H1 (cell line): Measurements from ENCODE around the gene TUT4. TPM values are rescaled to one million over a fixed set of nuclear protein-coding genes. Genes with fewer than 3 reads are reported as not detected.

Experiments used
- CTCF ChIA-PET: fragments of 300-600 bp; sonication (Branson Sonifier 250); formaldehyde crosslinking; loops from one replicate; lab custom pipeline; 2021; ENCODE audit not compliant: partially characterized antibody; lab: Charles Lee
- POLR2A ChIA-PET: fragments of 300-600 bp; sonication (Branson Sonifier 250); formaldehyde crosslinking; loops from one replicate; lab custom pipeline; 2021; ENCODE audit warnings: inconsistent platforms; ENCODE audit not compliant: partially characterized antibody; lab: Charles Lee
- DNase-seq, 2 experiments: peaks; one replicate each; pipeline versions ENCODE4 v3.0.0 to v3.0.0-alpha.2; 2010 to 2022; ENCODE audit warnings: low spot score in 2 of 2, low read depth in 1 of 2, mixed read lengths in 1 of 2
- FAIRE-seq: peaks from 2 replicates; lab custom pipeline; 2011; peaks lifted over from hg19 to GRCh38; lab: Jason Lieb, UNC
- H2AFZ ChIP-seq: 2 replicates; pipeline ENCODE4 v1.8.1; 2012; ENCODE audit warnings: low read length, inconsistent platforms
- H2AK5ac ChIP-seq: 2 replicates; pipeline ENCODE4 v1.6.1; 2013; ENCODE audit warnings: low read depth, low read length
- H2BK120ac ChIP-seq: replicated peaks from 2 replicates; pipeline ENCODE3; 2013; ENCODE audit warnings: low read depth, low read length, inconsistent platforms
- H2BK12ac ChIP-seq: 2 replicates; pipeline ENCODE4 v1.6.1; 2013; ENCODE audit warnings: low read depth, low read length
- H2BK15ac ChIP-seq: 2 replicates; pipeline ENCODE4 v1.6.1; 2013; ENCODE audit warnings: low read length
- H2BK20ac ChIP-seq: 2 replicates; pipeline ENCODE4 v1.6.1; 2013; ENCODE audit warnings: low read length
- H2BK5ac ChIP-seq: 2 replicates; pipeline ENCODE4 v1.6.1; 2013; ENCODE audit warnings: low read depth, low read length
- H3K14ac ChIP-seq: 2 replicates; pipeline ENCODE4 v1.6.1; 2013; ENCODE audit warnings: inconsistent platforms; ENCODE audit not compliant: insufficient read length
- H3K18ac ChIP-seq: 2 replicates; pipeline ENCODE4 v1.6.1; 2013; ENCODE audit warnings: low read length; ENCODE audit errors: extremely low read depth
- H3K23ac ChIP-seq: 2 replicates; pipeline ENCODE4 v1.6.1; 2013; ENCODE audit warnings: inconsistent platforms; ENCODE audit not compliant: insufficient read length
- H3K23me2 ChIP-seq: 2 replicates; pipeline ENCODE4 v1.6.1; 2013; ENCODE audit warnings: low read depth, low read length
- H3K27ac ChIP-seq: 2 replicates; pipeline ENCODE4 v1.6.1; 2011; ENCODE audit warnings: low read depth, low read length, inconsistent platforms
- H3K27me3 ChIP-seq, 4 experiments: replicated peaks in 1 of 4; 1 replicate in 1 of 4; 2 replicates in 3 of 4; pipeline versions ENCODE4 v1.6.1 to v1.8.1; 2011 to 2013; ENCODE audit warnings: low read length in 3 of 4, mild to moderate bottlenecking in 3 of 4, inconsistent platforms in 2 of 4, mixed read lengths in 2 of 4, moderate library complexity in 1 of 4; ENCODE audit not compliant: control insufficient read depth in 3 of 4, insufficient read depth in 3 of 4; ENCODE audit errors: extremely low read depth in 1 of 4
- H3K36me3 ChIP-seq, 4 experiments: 2 replicates each; pipeline versions ENCODE4 v1.6.1 to v1.8.1; 2011 to 2013; ENCODE audit warnings: mild to moderate bottlenecking in 4 of 4, low read length in 3 of 4, moderate library complexity in 2 of 4, control low read depth in 1 of 4, inconsistent platforms in 1 of 4; ENCODE audit not compliant: insufficient read depth in 4 of 4, control insufficient read depth in 2 of 4
- H3K4ac ChIP-seq: replicated peaks from 2 replicates; pipeline ENCODE3; 2013; ENCODE audit warnings: low read length, low read depth, mixed read lengths, inconsistent platforms; ENCODE audit not compliant: insufficient read length
- H3K4me1 ChIP-seq, 4 experiments: replicated peaks in 1 of 4; 1 replicate in 1 of 4; 2 replicates in 3 of 4; pipeline versions ENCODE4 v1.6.1 to v1.8.1; 2011 to 2013; ENCODE audit warnings: low read length in 3 of 4, inconsistent platforms in 2 of 4, mixed read lengths in 1 of 4; ENCODE audit not compliant: insufficient read depth in 4 of 4, control insufficient read depth in 3 of 4
- H3K4me2 ChIP-seq, 2 experiments: 2 replicates each; pipeline versions ENCODE4 v1.6.1 to v1.8.1; 2011 to 2013; ENCODE audit warnings: low read depth in 2 of 2, low read length in 2 of 2, control low read depth in 1 of 2, inconsistent platforms in 1 of 2, mild to moderate bottlenecking in 1 of 2; ENCODE audit not compliant: insufficient read depth in 1 of 2
- H3K4me3 ChIP-seq, 4 experiments: fragments of 200-600, 300-600 bp in 1 of 4; sonication (generic), shearing (Covaris generic), sonication (Bioruptor Twin) in 1 of 4; 2 replicates each; pipeline versions ENCODE4 v1.5.1 to v1.8.1; 2011 to 2016; ENCODE audit warnings: low read length in 4 of 4, low read depth in 3 of 4, control low read depth in 2 of 4, inconsistent platforms in 2 of 4, mild to moderate bottlenecking in 2 of 4, mixed read lengths in 1 of 4, moderate library complexity in 1 of 4; ENCODE audit not compliant: insufficient read depth in 2 of 4; ENCODE audit errors: extremely low read depth in 1 of 4
- H3K56ac ChIP-seq: replicated peaks from 2 replicates; pipeline ENCODE3; 2013; ENCODE audit warnings: low read depth, mild to moderate bottlenecking, mixed read lengths, low read length, inconsistent platforms; ENCODE audit not compliant: insufficient read length
- H3K79me1 ChIP-seq: 2 replicates; pipeline ENCODE4 v1.6.1; 2013; ENCODE audit warnings: low read depth, low read length, control low read depth
- H3K79me2 ChIP-seq, 2 experiments: 2 replicates each; pipeline versions ENCODE4 v1.6.1 to v1.8.1; 2012 to 2013; ENCODE audit warnings: low read length in 2 of 2, mild to moderate bottlenecking in 2 of 2, inconsistent platforms in 1 of 2; ENCODE audit not compliant: insufficient read depth in 2 of 2, control insufficient read depth in 1 of 2
- H3K9ac ChIP-seq, 4 experiments: replicated peaks in 1 of 4; 1 replicate in 1 of 4; 2 replicates in 3 of 4; pipeline versions ENCODE4 v1.6.1 to v1.8.1; 2011 to 2013; ENCODE audit warnings: low read depth in 3 of 4, low read length in 3 of 4, control low read depth in 2 of 4, mild to moderate bottlenecking in 2 of 4, moderate library complexity in 2 of 4, inconsistent platforms in 1 of 4; ENCODE audit errors: extremely low read depth in 1 of 4
- H3K9me3 ChIP-seq, 2 experiments: 2 replicates each; pipeline versions ENCODE4 v1.6.1 to v1.8.1; 2012 to 2013; ENCODE audit warnings: mild to moderate bottlenecking in 2 of 2, moderate library complexity in 2 of 2, control low read depth in 1 of 2, inconsistent platforms in 1 of 2, low read depth in 1 of 2, low read length in 1 of 2, mixed read lengths in 1 of 2; ENCODE audit not compliant: insufficient read depth in 2 of 2
- H4K20me1 ChIP-seq, 2 experiments: replicated peaks in 1 of 2; 2 replicates each; pipeline versions ENCODE3 to v1.8.1; 2011 to 2013; ENCODE audit warnings: inconsistent platforms in 2 of 2, low read length in 2 of 2, mild to moderate bottlenecking in 1 of 2; ENCODE audit not compliant: insufficient read depth in 2 of 2, control insufficient read depth in 1 of 2
- H4K5ac ChIP-seq: 2 replicates; pipeline ENCODE4 v1.6.1; 2013; ENCODE audit warnings: low read length, low read depth, mixed read lengths, inconsistent platforms; ENCODE audit not compliant: insufficient read length
- H4K8ac ChIP-seq: 2 replicates; pipeline ENCODE4 v1.8.0; 2013; ENCODE audit warnings: mild to moderate bottlenecking, moderate library complexity, low read length, inconsistent platforms; ENCODE audit not compliant: insufficient read depth; ENCODE audit errors: extremely low read depth
- H4K91ac ChIP-seq: replicated peaks from 2 replicates; pipeline ENCODE3; 2013; ENCODE audit warnings: low read length, mixed read lengths, inconsistent platforms; ENCODE audit not compliant: insufficient read length
- BCL11A ChIP-seq, 2 experiments: IDR thresholded peaks; one replicate each; pipeline ENCODE4 v1.6.1; 2011; ENCODE audit warnings: low read depth in 2 of 2, low read length in 2 of 2, mild to moderate bottlenecking in 2 of 2
- BRCA1 ChIP-seq: IDR thresholded peaks from 2 replicates; pipeline ENCODE4 v1.6.1; 2012; ENCODE audit warnings: low read depth, low read length, improper control_type of control experiment
- CREB1 ChIP-seq: IDR thresholded peaks from 2 replicates; pipeline ENCODE4 v1.6.1; 2012; ENCODE audit warnings: inconsistent platforms
- CTBP2 ChIP-seq: IDR thresholded peaks from 2 replicates; pipeline ENCODE4 v1.7.0; 2011; ENCODE audit warnings: borderline replicate concordance, mild to moderate bottlenecking, moderate library complexity, mixed read lengths, low read length; ENCODE audit not compliant: insufficient read depth, insufficient read length
- JUN ChIP-seq: IDR thresholded peaks from 2 replicates; pipeline ENCODE4 v1.6.1; 2011; ENCODE audit warnings: low read depth, mild to moderate bottlenecking, improper control_type of control experiment, low read length
- JUND ChIP-seq: IDR thresholded peaks from 2 replicates; pipeline ENCODE4 v1.6.1; 2011; ENCODE audit warnings: mild to moderate bottlenecking, improper control_type of control experiment, low read length
- KDM4A ChIP-seq: IDR thresholded peaks from one replicate; pipeline ENCODE4 v1.7.1; 2012; ENCODE audit warnings: low read depth, mild to moderate bottlenecking, moderate library complexity, low read length, inconsistent platforms; ENCODE audit not compliant: severe bottlenecking
- MAFK ChIP-seq: IDR thresholded peaks from 2 replicates; pipeline ENCODE4 v1.6.1; 2012; ENCODE audit warnings: low read depth, mild to moderate bottlenecking, improper control_type of control experiment, low read length
- POLR2AphosphoS5 ChIP-seq: IDR thresholded peaks from 2 replicates; pipeline ENCODE4 v1.6.1; 2011; ENCODE audit warnings: low read depth, low read length
- POU5F1 ChIP-seq: IDR thresholded peaks from 2 replicates; pipeline ENCODE4 v1.6.1; 2011; ENCODE audit warnings: low read depth, mild to moderate bottlenecking, low read length, moderate library complexity
- RAD21 ChIP-seq, 2 experiments: IDR thresholded peaks in 1 of 2; conservative IDR thresholded peaks in 1 of 2; 2 replicates each; pipeline ENCODE4 v1.6.1; 2011; ENCODE audit warnings: low read depth in 2 of 2, low read length in 2 of 2, improper control_type of control experiment in 1 of 2, inconsistent platforms in 1 of 2, mild to moderate bottlenecking in 1 of 2, moderate library complexity in 1 of 2
- RBBP5 ChIP-seq: IDR thresholded peaks from 2 replicates; pipeline ENCODE4 v1.7.1; 2012; ENCODE audit warnings: low read depth, mild to moderate bottlenecking, inconsistent platforms, low read length, moderate library complexity, borderline replicate concordance
- SIRT6 ChIP-seq: IDR thresholded peaks from one replicate; pipeline ENCODE4 v1.7.1; 2012; ENCODE audit warnings: low read length, inconsistent platforms
- SP1 ChIP-seq: IDR thresholded peaks from 2 replicates; pipeline ENCODE4 v1.6.1; 2011; ENCODE audit warnings: low read depth, low read length
- SP4 ChIP-seq: IDR thresholded peaks from 2 replicates; pipeline ENCODE4 v1.6.1; 2012; ENCODE audit warnings: low read length, inconsistent platforms
- WGBS, 2 experiments: shearing (Covaris generic) in 1 of 2; methylation state at CpG; one replicate each; pipeline versions ENCODE4 v1.1.6 to v1.1.7; 2013 to 2015; ENCODE audit warnings: low lambda C conversion rate in 2 of 2, mixed read lengths in 2 of 2, inconsistent platforms in 1 of 2, low coverage in 1 of 2, missing lambda C conversion rate in 1 of 2; ENCODE audit not compliant: insufficient replicate concordance in 2 of 2, insufficient coverage in 1 of 2, insufficient read length in 1 of 2; ENCODE audit errors: extremely low coverage in 1 of 2, missing lambda C conversion rate in 1 of 2; 5-methylcytosine and 5-hydroxymethylcytosine counted together
- polyA plus RNA-seq, 7 experiments: library from polyadenylated mRNA; depleted of rRNA in 3 of 7; stranded (reverse) in 5 of 7; unstranded in 2 of 7; fragments of >200 nt in 5 of 7; fragments of 200-250 nt in 2 of 7; gene quantifications; 1 replicate in 5 of 7; 2 replicates in 1 of 7; 4 replicates in 1 of 7; pipeline versions ENCODE4 v1.2.1 to v1.2.3, GENCODE V29; 2011 to 2013; ENCODE audit warnings: missing spikeins in 2 of 7, mixed read lengths in 2 of 7
- total RNA-seq: library from RNA; stranded (reverse); fragmentation: NEBNext Ultra II Directional; extraction: Animal tissue kit (Norgen Biotek cat#: 25700); gene quantifications from 2 replicates; pipeline ENCODE4 v1.2.1, GENCODE V29; 2021

Gene TUT4
- total and polyA plus RNA-seq, 2 of the 8 experiments (the other 6 are each of a cell fraction or from before 2014, with no cell fraction given): 54.5 to 63.3 TPM

GRCh38 chr1:52532247-52532646, 20.6 kb downstream of the TUT4 start:
- H3K79me1 ChIP-seq: peaks cover 8% of the 10 kb centered on the region
- no peak overlapping the region for H3K4me3 ChIP-seq
- H3K4me1 ChIP-seq: no peaks in the 10 kb centered on the region
- H2AFZ ChIP-seq: no peak overlapping the region
- no peak overlapping the region for H3K56ac ChIP-seq
- H3K14ac ChIP-seq: no peak overlapping the region
- no peak overlapping the region for H3K9ac ChIP-seq
- no peak overlapping the region for H2BK120ac ChIP-seq
- H3K9me3 ChIP-seq: no peaks in the 10 kb centered on the region; a peak in 1 of 4 replicates
- TF ChIP-seq RAD21 (IDR thresholded peaks at IDR 0.05 in 1 of 2, conservative IDR thresholded peaks at IDR 0.05 in 1 of 2; ENCODE audit: low read depth in 2 of 2, low read length in 2 of 2): no peak
- no peak for TF ChIP-seq CREB1
- no peak for TF ChIP-seq MAFK
- TF ChIP-seq POLR2AphosphoS5: no peak
- TF ChIP-seq JUND: no peak
- no peak for TF ChIP-seq JUN
- TF ChIP-seq BCL11A (IDR thresholded peaks at IDR 0.05; ENCODE audit: low read depth in 2 of 2, low read length in 2 of 2): no peak
- no peak for TF ChIP-seq POU5F1
- TF ChIP-seq SP1: no peak
- TF ChIP-seq RBBP5: no peak
- TF ChIP-seq BRCA1: no peak
- no peak for TF ChIP-seq KDM4A
- no peak for TF ChIP-seq CTBP2
- TF ChIP-seq SIRT6: no peak
- TF ChIP-seq SP4: no peak
- ChIA-PET CTCF (interaction anchor here (0.5 to 0.7 kb wide), 3 partner anchors 11 to 188 kb away, joined by 3 read pairs; no protein-coding TSS in a partner anchor), POLR2A (interaction anchor here (0.9 kb wide), 1 partner anchor 70 kb away, joined by 3 read pairs; no protein-coding TSS in a partner anchor)
- no peak overlapping the region for H4K91ac ChIP-seq
- no peak overlapping the region for H2BK12ac ChIP-seq
- H4K20me1 ChIP-seq: peaks cover 0 to 2% of the 10 kb centered on the region in 2 experiments
- no peak overlapping the region for H3K23ac ChIP-seq
- H3K18ac ChIP-seq: no peak overlapping the region
- H2AK5ac ChIP-seq: no peak overlapping the region
- WGBS, 2 experiments: 87% methylated on average over 8 of the region's 8 CpGs; no CpG with 5 or more reads in 1 of the 2 experiments
- H2BK15ac ChIP-seq: no peak overlapping the region
- H3K36me3 ChIP-seq: no peaks in the 10 kb centered on the region; a peak in 1 of 8 replicates
- no peak overlapping the region for H4K5ac ChIP-seq
- H3K23me2 ChIP-seq: no peaks in the 10 kb centered on the region
- H3K4ac ChIP-seq: no peak overlapping the region
- DNase-seq (no peak), FAIRE-seq (no peak)
- no peaks in the 10 kb centered on the region for H3K27me3 ChIP-seq
- no peak overlapping the region for H2BK20ac ChIP-seq
- H2BK5ac ChIP-seq: no peak overlapping the region
- H4K8ac ChIP-seq: no peak overlapping the region
- no peak overlapping the region for H3K27ac ChIP-seq
- H3K79me2 ChIP-seq: peaks cover 0 to 77% of the 10 kb centered on the region in 2 experiments; a peak in 3 of 4 replicates
- no peak overlapping the region for H3K4me2 ChIP-seq
